GM10248 (cell line): ENCODE measurements around the gene FYN.
"Not testable (repeated sequence)": the region's sequence is repeated elsewhere in the genome, so short reads cannot be mapped to it uniquely, and the experiment has no call there.

Experiments
- CTCF ChIA-PET: fragments of 300-600 bp; sonication (Branson Sonifier 250); formaldehyde crosslinking; extraction: SDS; loops from one replicate; lab custom pipeline; 2021; ENCODE audit warnings: antibody characterized with exemption; lab: Yijun Ruan, JAX
- POLR2A ChIA-PET: fragments of 350-650 bp; sonication (Branson Sonifier 250); formaldehyde crosslinking; extraction: SDS; loops from one replicate; lab custom pipeline; 2020; ENCODE audit warnings: antibody characterized with exemption; lab: Yijun Ruan, JAX
- DNase-seq: peaks from one replicate; pipeline ENCODE4 v3.0.0; 2012; ENCODE audit errors: extremely low spot score
- TF ChIP-seq, protein P1 (sequence below): IDR thresholded peaks from 2 replicates; pipeline ENCODE4 v1.5.1; 2012; ENCODE audit warnings: mild to moderate bottlenecking, low read depth; ENCODE audit errors: extremely low read depth, missing control alignments, control extremely low read depth

Gene FYN

DNA sequence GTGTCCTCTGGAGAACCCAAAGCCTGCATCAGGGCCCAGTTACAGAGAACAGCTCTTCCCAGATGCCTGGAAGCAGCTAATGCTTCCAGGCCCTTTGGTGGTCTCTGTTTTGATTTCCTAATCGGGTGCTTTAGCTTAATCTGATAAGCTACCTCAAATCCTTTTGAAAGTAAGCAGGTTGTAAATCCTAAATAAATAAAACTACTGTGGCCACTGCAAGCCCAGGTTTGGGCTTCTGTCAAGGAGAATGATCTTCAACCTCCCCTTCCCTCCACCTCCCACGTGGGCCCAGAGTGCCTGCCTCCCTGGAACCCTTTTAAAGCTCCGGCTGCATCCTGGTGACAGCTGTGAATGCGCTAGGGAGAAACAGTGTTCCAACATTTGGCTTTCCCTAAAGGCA is 25.2 kb upstream of the FYN start:
- ChIA-PET POLR2A (no interaction called here), CTCF (interaction anchor here (0.9 to 1.7 kb wide), 5 partner anchors 9 to 79 kb away, joined by 3 to 5 read pairs (median 4); no protein-coding TSS in a partner anchor)
- TF ChIP-seq, protein P1, sequence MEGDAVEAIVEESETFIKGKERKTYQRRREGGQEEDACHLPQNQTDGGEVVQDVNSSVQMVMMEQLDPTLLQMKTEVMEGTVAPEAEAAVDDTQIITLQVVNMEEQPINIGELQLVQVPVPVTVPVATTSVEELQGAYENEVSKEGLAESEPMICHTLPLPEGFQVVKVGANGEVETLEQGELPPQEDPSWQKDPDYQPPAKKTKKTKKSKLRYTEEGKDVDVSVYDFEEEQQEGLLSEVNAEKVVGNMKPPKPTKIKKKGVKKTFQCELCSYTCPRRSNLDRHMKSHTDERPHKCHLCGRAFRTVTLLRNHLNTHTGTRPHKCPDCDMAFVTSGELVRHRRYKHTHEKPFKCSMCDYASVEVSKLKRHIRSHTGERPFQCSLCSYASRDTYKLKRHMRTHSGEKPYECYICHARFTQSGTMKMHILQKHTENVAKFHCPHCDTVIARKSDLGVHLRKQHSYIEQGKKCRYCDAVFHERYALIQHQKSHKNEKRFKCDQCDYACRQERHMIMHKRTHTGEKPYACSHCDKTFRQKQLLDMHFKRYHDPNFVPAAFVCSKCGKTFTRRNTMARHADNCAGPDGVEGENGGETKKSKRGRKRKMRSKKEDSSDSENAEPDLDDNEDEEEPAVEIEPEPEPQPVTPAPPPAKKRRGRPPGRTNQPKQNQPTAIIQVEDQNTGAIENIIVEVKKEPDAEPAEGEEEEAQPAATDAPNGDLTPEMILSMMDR: no peak

DNA sequence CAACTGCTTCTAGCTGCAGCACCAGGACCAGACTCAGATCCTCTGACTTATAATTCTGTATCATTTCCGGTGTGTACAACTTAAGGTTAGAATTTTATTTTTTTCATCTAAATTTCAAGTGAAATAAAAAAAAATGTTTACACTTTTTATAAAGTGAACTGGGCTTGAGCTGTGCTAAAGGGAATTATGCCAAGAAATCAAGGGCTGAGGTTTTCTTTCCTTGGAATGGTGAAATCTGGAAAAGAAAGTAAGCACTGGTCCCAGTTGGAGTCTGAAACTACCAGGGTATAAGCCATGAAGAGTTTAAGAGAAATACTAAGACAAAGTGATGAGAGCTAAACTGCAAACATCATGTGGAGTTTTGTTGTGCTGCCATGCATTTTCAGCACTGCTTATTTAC is 21.7 kb upstream of the FYN start:
- no peak for DNase-seq
- CTCF ChIA-PET: no interaction called here
- POLR2A ChIA-PET: interaction anchor here (0.6 kb wide), 1 partner anchor 30 kb away, joined by 3 read pairs; no protein-coding TSS in a partner anchor
- TF ChIP-seq, protein P1: no peak

More for the DNA sequence above, 25.2 kb upstream of the FYN start:
- no peak for DNase-seq

DNA sequence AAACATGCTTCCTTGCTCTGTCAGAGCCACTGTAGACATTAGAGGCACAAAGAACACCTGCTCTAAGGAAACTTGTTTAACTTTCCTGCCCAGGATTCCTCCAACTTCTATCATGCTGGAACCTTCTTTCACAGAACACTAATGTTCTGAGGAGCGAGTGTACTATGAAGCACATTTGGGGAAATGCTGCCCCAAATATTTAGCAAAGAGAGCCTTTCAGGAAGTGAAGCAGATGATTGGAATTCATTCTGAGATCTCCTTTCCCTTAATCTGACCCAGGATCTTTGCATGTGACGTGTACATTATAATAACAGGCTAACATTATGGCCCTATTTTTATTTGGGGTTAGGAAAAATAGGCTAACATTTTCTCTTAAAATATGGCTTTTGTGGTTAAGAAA is 21.0 kb upstream of the FYN start:
- POLR2A ChIA-PET: no interaction called here
- TF ChIP-seq, protein P1: no peak

DNA sequence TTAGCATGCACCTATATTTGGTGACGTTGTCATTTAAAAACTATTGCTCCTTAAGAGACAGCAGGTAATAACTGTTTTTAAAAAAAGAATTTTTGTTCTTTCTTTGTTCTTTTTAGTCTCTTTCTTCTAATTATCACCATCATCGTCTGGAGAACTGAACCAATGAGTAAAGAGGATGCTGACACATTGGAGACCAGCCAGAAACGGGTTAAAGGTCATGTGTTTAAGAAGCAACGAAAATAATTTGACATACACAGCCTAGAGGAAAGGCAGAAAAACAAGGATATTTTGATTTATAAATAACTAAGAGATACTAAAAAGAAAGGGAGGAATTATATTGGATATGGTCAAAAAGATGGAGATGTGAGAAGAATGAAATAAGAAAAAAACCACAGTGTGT is 19.2 kb upstream of the FYN start:
- ChIA-PET POLR2A (no interaction called here), CTCF (no interaction called here)
- no peak for DNase-seq
- TF ChIP-seq, protein P1: no peak

More for the DNA sequence above, 21.0 kb upstream of the FYN start:
- DNase-seq: no peak
- CTCF ChIA-PET: no interaction called here

DNA sequence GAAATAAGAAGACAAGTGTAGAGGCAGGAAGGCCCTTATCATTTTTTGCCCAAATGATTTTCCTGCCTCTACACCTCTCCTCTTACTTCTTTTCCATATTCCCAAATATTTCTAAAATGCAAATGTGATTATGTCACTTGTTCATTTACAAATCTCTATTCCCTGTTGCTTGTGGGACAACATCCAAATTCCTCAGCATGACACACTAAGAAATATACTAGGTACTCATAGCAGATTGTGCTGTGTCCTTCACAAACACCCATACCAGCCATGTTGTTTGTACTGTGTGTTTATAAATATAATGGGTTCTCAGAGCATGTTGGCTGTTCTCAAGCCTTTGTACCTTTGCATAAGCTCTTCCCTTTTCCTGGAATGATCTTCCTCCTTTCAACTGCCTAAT is 17.7 kb upstream of the FYN start:
- POLR2A ChIA-PET: no interaction called here
- TF ChIP-seq, protein P1: no peak

DNA sequence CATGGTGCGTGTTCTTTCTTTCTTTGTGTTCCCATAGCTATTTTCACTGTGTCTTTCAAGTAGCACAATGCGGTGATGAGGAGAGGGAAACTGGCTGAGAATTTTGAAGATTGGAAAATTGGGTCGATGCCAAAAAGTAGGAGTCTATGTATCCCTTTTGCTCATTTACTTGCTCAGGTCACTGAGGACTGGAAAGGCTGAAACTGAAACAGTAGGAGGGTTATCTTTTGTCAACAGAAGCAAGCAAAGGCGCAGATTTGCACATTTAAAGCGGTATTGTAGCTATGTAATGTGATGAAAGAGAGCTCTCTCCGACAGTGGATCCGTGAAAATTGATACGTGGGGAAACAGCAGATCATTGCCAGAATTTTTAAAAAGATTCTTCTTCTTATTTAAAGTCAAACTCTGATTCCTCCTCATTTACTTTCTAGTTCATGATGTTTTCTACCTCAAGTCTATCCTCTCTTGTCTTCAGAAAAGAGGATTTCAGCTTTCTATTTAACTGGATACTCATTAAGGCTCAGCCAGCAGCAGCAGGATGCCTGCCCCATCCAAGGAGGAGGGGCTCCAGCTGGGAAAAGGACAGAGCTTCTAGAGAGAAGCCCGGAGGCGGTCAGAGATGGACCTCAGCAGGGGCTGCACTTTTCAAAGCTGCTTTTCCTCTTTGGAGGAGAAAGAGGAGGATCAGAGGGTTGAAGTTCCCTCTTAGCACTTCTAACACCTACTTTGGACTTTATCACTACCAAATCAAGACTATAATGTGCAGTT is 15.9 kb upstream of the FYN start:
- TF ChIP-seq, protein P1: no peak
- POLR2A ChIA-PET: no interaction called here
- DNase-seq: no peak
- CTCF ChIA-PET: interaction anchor here (0.8 to 1.4 kb wide), 3 partner anchors 9 to 89 kb away, joined by 3 read pairs; no protein-coding TSS in a partner anchor

More for the DNA sequence above, 17.7 kb upstream of the FYN start:
- no peak for DNase-seq
- CTCF ChIA-PET: no interaction called here

DNA sequence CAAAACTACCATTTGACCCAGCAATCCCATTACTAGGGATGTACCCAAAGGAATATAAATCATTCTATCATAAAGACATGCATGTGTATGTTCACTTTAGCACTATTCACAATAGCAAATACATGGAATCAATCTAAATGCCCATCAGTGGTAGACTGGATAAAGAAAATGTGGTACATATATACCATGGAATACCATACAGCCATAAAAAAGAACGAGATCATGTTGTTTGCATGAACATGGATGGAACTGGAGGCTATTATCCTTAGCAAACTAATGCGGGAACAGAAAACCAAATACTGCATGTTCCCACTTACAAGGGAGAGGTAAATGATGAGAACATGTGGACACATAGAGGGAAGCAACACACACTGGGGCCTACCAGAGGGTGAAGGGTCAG is 13.5 kb upstream of the FYN start:
- CTCF ChIA-PET: interaction anchor here (1.0 to 1.3 kb wide), 3 partner anchors 11 to 23 kb away, joined by 3 to 6 read pairs (median 4); no protein-coding TSS in a partner anchor
- POLR2A ChIA-PET, DNase-seq: not testable (repeated sequence)
